Measurements from ENCODE around the gene OSBPL6.
"Not testable (repeated sequence)": the region's sequence is repeated elsewhere in the genome, so short reads cannot be mapped to it uniquely, and the experiment has no call there.

OSBPL6 gene

GRCh38 chr2:178188466-178188865 is 5.8 kb upstream of the OSBPL6 start:
- TF ChIP-seq CTCF (IDR thresholded peaks at IDR 0.05; ENCODE audit: insufficient read depth, missing control alignments): no peak
- FAIRE-seq: no peak
- no peak for DNase-seq (ENCODE audit: insufficient read length, low spot score)

GRCh38 chr2:178191004-178191508 is 3.3 kb upstream of the OSBPL6 start:
- DNase-seq (ENCODE audit: insufficient read length, low spot score): no peak
- no peak for TF ChIP-seq CTCF (IDR thresholded peaks at IDR 0.05; ENCODE audit: insufficient read depth, missing control alignments)
- FAIRE-seq: no peak

- FAIRE-seq (no peak), DNase-seq (ENCODE audit: insufficient read length, low spot score) (no peak)
- no peak for TF ChIP-seq CTCF (IDR thresholded peaks at IDR 0.05; ENCODE audit: insufficient read depth, missing control alignments)
Observed at GRCh38 chr2:178191511-178191910, 2.8 kb upstream of the OSBPL6 start.

- no peak for FAIRE-seq
Observed at GRCh38 chr2:178193496-178193822, 853 bp upstream of the OSBPL6 start.

GRCh38 chr2:178194600-178195389 is 483 bp downstream of the OSBPL6 start:
- no peak for FAIRE-seq
- no peak for TF ChIP-seq CTCF (IDR thresholded peaks at IDR 0.05; ENCODE audit: insufficient read depth, missing control alignments)
- no peak for DNase-seq (ENCODE audit: insufficient read length, low spot score)

More at GRCh38 chr2:178193496-178193822, 853 bp upstream of the OSBPL6 start:
- DNase-seq (ENCODE audit: insufficient read length, low spot score): no peak
- TF ChIP-seq CTCF (IDR thresholded peaks at IDR 0.05; ENCODE audit: insufficient read depth, missing control alignments): no peak

GRCh38 chr2:178195390-178196166 is 1.3 kb downstream of the OSBPL6 start:
- FAIRE-seq: no peak
- TF ChIP-seq CTCF (IDR thresholded peaks at IDR 0.05; ENCODE audit: insufficient read depth, missing control alignments): no peak
- no peak for DNase-seq (ENCODE audit: insufficient read length, low spot score)

- FAIRE-seq (no peak), DNase-seq (ENCODE audit: insufficient read length, low spot score) (no peak)
- no peak for TF ChIP-seq CTCF (IDR thresholded peaks at IDR 0.05; ENCODE audit: insufficient read depth, missing control alignments)
Observed at GRCh38 chr2:178197791-178198190, 3.5 kb downstream of the OSBPL6 start.

- DNase-seq (ENCODE audit: insufficient read length, low spot score); FAIRE-seq: not testable (repeated sequence)
Observed at GRCh38 chr2:178198441-178198840, 4.1 kb downstream of the OSBPL6 start.

Data from D721Med (cell line).